Osteocyte (in vitro differentiated cells): Measurements from ENCODE around the gene MRPL24. TPM values are rescaled to one million over a fixed set of nuclear protein-coding genes. Genes with fewer than 3 reads are reported as not detected.

Experiments
- DNase-seq: peaks from one replicate; pipeline ENCODE4 v3.0.0; 2021; ENCODE audit warnings: mixed read lengths; ENCODE audit not compliant: unreplicated experiment; ENCODE audit errors: extremely low spot score
- H3K27ac Mint-ChIP-seq: one replicate; pipeline ENCODE4 v1.8.0; 2021; ENCODE audit warnings: mild to moderate bottlenecking, mixed read lengths; ENCODE audit not compliant: unreplicated experiment
- H3K27me3 Mint-ChIP-seq: one replicate; pipeline ENCODE4 v1.8.0; 2021; ENCODE audit warnings: mixed read lengths; ENCODE audit not compliant: unreplicated experiment
- H3K36me3 Mint-ChIP-seq: one replicate; pipeline ENCODE4 v1.8.0; 2021; ENCODE audit warnings: mixed read lengths; ENCODE audit not compliant: unreplicated experiment
- H3K4me1 Mint-ChIP-seq: one replicate; pipeline ENCODE4 v1.8.0; 2021; ENCODE audit warnings: mixed read lengths; ENCODE audit not compliant: unreplicated experiment
- H3K4me3 Mint-ChIP-seq: one replicate; pipeline ENCODE4 v1.8.0; 2021; ENCODE audit warnings: mild to moderate bottlenecking, moderate library complexity, mixed read lengths; ENCODE audit not compliant: unreplicated experiment
- H3K9me3 Mint-ChIP-seq: one replicate; pipeline ENCODE4 v1.8.0; 2021; ENCODE audit warnings: mixed read lengths; ENCODE audit not compliant: unreplicated experiment
- CTCF ChIP-seq: fragments of 200-600 bp; sonication (generic); IDR thresholded peaks from 2 replicates; pipeline ENCODE4 v1.5.0; 2021; ENCODE audit warnings: antibody characterized with exemption, mild to moderate bottlenecking, moderate library complexity
- total RNA-seq: library from RNA; stranded (reverse); gene quantifications from 2 replicates; pipeline ENCODE4 v1.2.1, GENCODE V29; 2021

Gene MRPL24
- total RNA-seq, 1 donor from 2014 or later, result 52.6 TPM

- Mint-ChIP-seq H3K27me3 (no peaks in the 10 kb centered on the region), H3K4me3 (no peak overlapping the region), H3K36me3 (peaks cover 7% of the 10 kb centered on the region), H3K4me1 (peaks cover 22% of the 10 kb centered on the region), H3K27ac (no peak overlapping the region), H3K9me3 (no peaks in the 10 kb centered on the region)
- TF ChIP-seq CTCF, result no peak
- no peak for DNase-seq
These were observed 2.5 kb downstream of the MRPL24 start for GRCh38 chr1:156738407-156738806.

DNA sequence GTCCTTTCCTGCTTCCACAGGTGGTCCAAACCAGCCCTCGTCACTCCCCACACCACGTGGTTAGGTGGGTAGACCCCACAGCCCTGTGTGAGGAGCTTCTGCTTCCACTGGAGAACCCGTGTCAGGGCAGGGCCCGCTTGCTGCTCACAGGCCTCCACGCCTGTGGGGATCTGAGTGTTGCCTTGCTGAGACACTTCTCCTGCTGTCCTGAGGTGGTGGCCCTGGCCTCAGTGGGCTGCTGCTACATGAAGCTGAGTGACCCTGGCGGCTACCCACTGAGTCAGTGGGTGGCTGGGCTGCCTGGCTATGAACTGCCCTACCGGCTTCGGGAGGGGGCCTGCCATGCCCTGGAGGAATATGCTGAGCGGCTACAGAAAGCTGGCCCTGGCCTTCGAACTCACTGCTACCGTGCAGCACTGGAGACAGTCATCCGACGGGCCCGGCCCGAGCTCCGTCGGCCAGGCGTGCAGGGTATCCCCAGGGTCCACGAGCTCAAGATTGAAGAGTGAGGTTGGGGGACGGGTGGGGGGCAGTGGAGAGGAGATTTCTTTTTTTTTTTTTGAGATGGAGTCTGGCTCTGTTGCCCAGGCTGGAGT lies 6.8 kb downstream of the MRPL24 start:
- no peak for TF ChIP-seq CTCF
- Mint-ChIP-seq H3K9me3 (no peaks in the 10 kb centered on the region), H3K27me3 (no peaks in the 10 kb centered on the region), H3K27ac (no peak overlapping the region), H3K4me1 (peaks cover 8% of the 10 kb centered on the region), H3K36me3 (peaks cover 4% of the 10 kb centered on the region), H3K4me3 (no peak overlapping the region)
- DNase-seq, result no peak

GRCh38 chr1:156728599-156729462 lies 12.1 kb downstream of the MRPL24 start, which contains the start of gene ISG20L2:
Gene ISG20L2, minus strand, starts transcription at chr1:156728766. Its CDS starts 1,114 bp downstream, at chr1:156727652.
- H3K4me1 Mint-ChIP-seq, result peaks cover 13% of the 10 kb centered on the region
- H3K36me3 Mint-ChIP-seq, result peaks cover 9% of the 10 kb centered on the region
- no peak within 1 kb of the TSS for H3K4me3 Mint-ChIP-seq
- TF ChIP-seq CTCF, result no peak
- no peaks in the 10 kb centered on the region for H3K27me3 Mint-ChIP-seq
- peak within 1 kb of the TSS; percentile 97 for H3K27ac Mint-ChIP-seq
- H3K9me3 Mint-ChIP-seq, result no peaks in the 10 kb centered on the region
- peak; percentile 97 for DNase-seq

GRCh38 chr1:156727926-156728598 lies 12.8 kb downstream of the MRPL24 start, which contains the start of gene METTL25B:
Gene METTL25B, plus strand, starts transcription at chr1:156728469. Its CDS starts 636 bp downstream, at chr1:156729105.
- peak; percentile 92 for DNase-seq
- peak within 1 kb of the TSS; percentile 97 for H3K27ac Mint-ChIP-seq
- no peak within 1 kb of the TSS for H3K4me3 Mint-ChIP-seq
- H3K27me3 Mint-ChIP-seq, result no peaks in the 10 kb centered on the region
- H3K4me1 Mint-ChIP-seq, result peaks cover 13% of the 10 kb centered on the region
- TF ChIP-seq CTCF, result no peak
- no peaks in the 10 kb centered on the region for H3K9me3 Mint-ChIP-seq
- H3K36me3 Mint-ChIP-seq, result peaks cover 15% of the 10 kb centered on the region
